RCC 7860 (cell line): ENCODE data around the gene TNMD.
"Not testable (repeated sequence)": the region's sequence is repeated elsewhere in the genome, so short reads cannot be mapped to it uniquely, and the experiment has no call there.

Experiments
- DNase-seq: peaks from one replicate; pipeline ENCODE4 v3.0.0-alpha.2; 2015; ENCODE audit warnings: low spot score
- FAIRE-seq: peaks from 2 replicates; lab custom pipeline; 2012; peaks lifted over from hg19 to GRCh38; lab: Jason Lieb, UNC

Gene TNMD

GRCh38 chrX:100584611-100585010 lies at the start of gene TNMD:
Gene TNMD, plus strand, starts transcription at chrX:100584936. Its CDS starts 83 bp downstream, at chrX:100585019.
- FAIRE-seq: no peak
- DNase-seq: no peak

- FAIRE-seq, DNase-seq: not testable (repeated sequence)
These were observed 19.2 kb upstream of the TNMD start for GRCh38 chrX:100565534-100565933.

GRCh38 chrX:100586747-100587146 lies 2.0 kb downstream of the TNMD start:
- FAIRE-seq (no peak), DNase-seq (no peak)

- DNase-seq: no peak
- FAIRE-seq: no peak
These were observed 3.1 kb downstream of the TNMD start for GRCh38 chrX:100587861-100588260.

GRCh38 chrX:100591256-100592051 lies 6.7 kb downstream of the TNMD start:
- no peak for FAIRE-seq
- no peak for DNase-seq

GRCh38 chrX:100593126-100593525 lies 8.4 kb downstream of the TNMD start:
- FAIRE-seq: no peak

GRCh38 chrX:100593581-100593980 lies 8.8 kb downstream of the TNMD start:
- FAIRE-seq: no peak

More at GRCh38 chrX:100593126-100593525, 8.4 kb downstream of the TNMD start:
- DNase-seq: no peak

GRCh38 chrX:100596601-100597000 lies 11.9 kb downstream of the TNMD start:
- FAIRE-seq: no peak

More at GRCh38 chrX:100593581-100593980, 8.8 kb downstream of the TNMD start:
- no peak for DNase-seq

GRCh38 chrX:100599456-100599855 lies 14.7 kb downstream of the TNMD start:
- FAIRE-seq (no peak), DNase-seq (no peak)

More at GRCh38 chrX:100596601-100597000, 11.9 kb downstream of the TNMD start:
- no peak for DNase-seq

- DNase-seq (no peak), FAIRE-seq (no peak)
These were observed 15.6 kb downstream of the TNMD start for GRCh38 chrX:100600340-100600739.

- DNase-seq: no peak
- no peak for FAIRE-seq
These were observed 16.0 kb downstream of the TNMD start for GRCh38 chrX:100600758-100601157.

GRCh38 chrX:100606753-100607152 lies 22.0 kb downstream of the TNMD start:
- FAIRE-seq: no peak

GRCh38 chrX:100609591-100609990 lies 24.9 kb downstream of the TNMD start:
- DNase-seq (no peak), FAIRE-seq (no peak)

More at GRCh38 chrX:100606753-100607152, 22.0 kb downstream of the TNMD start:
- DNase-seq: no peak

GRCh38 chrX:100611951-100612350 lies 27.2 kb downstream of the TNMD start:
- FAIRE-seq: no peak
- DNase-seq: no peak

GRCh38 chrX:100615005-100615404 lies 30.3 kb downstream of the TNMD start:
- FAIRE-seq (no peak), DNase-seq (peak; percentile 29)

- no peak for FAIRE-seq
- no peak for DNase-seq
These were observed 38.3 kb downstream of the TNMD start for GRCh38 chrX:100623001-100623400.

- no peak for DNase-seq
- FAIRE-seq: no peak
These were observed 41.3 kb downstream of the TNMD start for GRCh38 chrX:100625985-100626491.

GRCh38 chrX:100635040-100635439 lies 50.3 kb downstream of the TNMD start:
- FAIRE-seq: no peak
- no peak for DNase-seq

GRCh38 chrX:100635989-100636320 lies 51.2 kb downstream of the TNMD start:
- DNase-seq (no peak), FAIRE-seq (no peak)

GRCh38 chrX:100636321-100636991 lies 51.7 kb downstream of the TNMD start, which contains the start of gene TSPAN6:
Gene TSPAN6, minus strand, starts transcription at chrX:100636806. Its CDS starts 112 bp downstream, at chrX:100636694.
- FAIRE-seq (peak; percentile 89), DNase-seq (peak; percentile 71)

- FAIRE-seq (no peak), DNase-seq (no peak)
These were observed 57.6 kb downstream of the TNMD start for GRCh38 chrX:100642290-100642689.

- FAIRE-seq: no peak
- no peak for DNase-seq
These were observed 58.5 kb downstream of the TNMD start for GRCh38 chrX:100643212-100643611.
